Fibroblast of lung (primary cell): ENCODE measurements around the gene STK4.

Experiments
- CTCF ChIP-seq, 2 donors: IDR thresholded peaks in 1 of 2; conservative IDR thresholded peaks in 1 of 2; 1 replicate in 1 of 2; 2 replicates in 1 of 2; pipeline ENCODE4 v1.5.1; 2011 to 2012; ENCODE audit warnings: low read length in 2 of 2, control low read depth in 1 of 2, inconsistent platforms in 1 of 2, low read depth in 1 of 2, mild to moderate bottlenecking in 1 of 2
- EZH2 ChIP-seq: IDR thresholded peaks from 2 replicates; pipeline ENCODE4 v1.5.1; 2012; ENCODE audit warnings: low read length, control low read depth, mild to moderate bottlenecking; ENCODE audit errors: missing control alignments

GRCh38 chr20:44960103-44960852 is 6.0 kb upstream of the STK4 start, which contains the start of gene TOMM34:
- TF ChIP-seq CTCF (conservative IDR thresholded peaks at IDR 0.05 in 1 of 2, IDR thresholded peaks at IDR 0.05 in 1 of 2; ENCODE audit: low read depth in 1 of 2, low read length in 2 of 2) = no peak
- no peak for TF ChIP-seq EZH2
